Effector CD8-positive, alpha-beta T cell (primary cell): ENCODE measurements around the gene HKDC1.
"Not testable (repeated sequence)": the region's sequence is repeated elsewhere in the genome, so short reads cannot be mapped to it uniquely, and the experiment has no call there.

Experiments
- DNase-seq: peaks from one replicate; lab custom pipeline; 2025; lab: John Stamatoyannopoulos, UW

HKDC1 gene

DNA sequence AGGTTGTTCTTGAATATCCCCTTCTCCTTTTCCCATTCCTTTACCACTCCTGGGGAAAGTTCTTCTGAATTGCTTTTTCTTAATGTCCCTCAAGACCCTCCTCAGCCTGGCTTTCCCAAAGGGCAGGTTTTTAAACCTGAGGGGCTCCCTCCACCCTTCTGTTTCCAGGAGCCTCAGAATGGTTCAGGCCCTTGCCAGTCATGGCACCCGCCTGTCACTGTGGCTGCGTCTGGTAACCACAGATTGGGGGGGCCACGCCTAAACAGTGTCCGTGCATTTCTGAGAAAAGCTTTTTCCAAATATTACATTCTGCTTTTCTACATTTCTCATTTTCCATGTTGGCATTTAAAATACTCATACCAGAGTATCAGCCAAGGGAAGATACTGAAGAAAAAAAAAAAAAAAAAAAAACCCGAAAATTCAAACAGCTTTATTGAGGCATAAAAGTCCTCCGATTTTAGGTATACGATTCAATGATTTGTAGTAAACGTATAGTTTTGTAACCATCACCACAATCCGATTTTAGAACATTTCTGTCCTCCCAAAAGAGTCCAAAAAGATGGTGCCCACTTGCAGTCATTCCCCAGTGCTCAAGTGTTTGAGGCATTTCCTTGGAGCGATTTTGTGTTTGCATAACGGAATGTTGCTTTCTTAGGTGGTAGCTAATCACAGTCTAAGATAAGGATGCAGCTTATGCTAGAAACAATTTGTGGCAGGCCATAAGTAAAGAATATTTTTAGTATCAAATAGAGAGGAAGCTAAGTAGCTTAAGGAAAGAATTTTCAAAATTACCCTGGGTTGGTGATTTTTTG, 22.1 kb downstream of the HKDC1 start:
- DNase-seq, result no peak

DNA sequence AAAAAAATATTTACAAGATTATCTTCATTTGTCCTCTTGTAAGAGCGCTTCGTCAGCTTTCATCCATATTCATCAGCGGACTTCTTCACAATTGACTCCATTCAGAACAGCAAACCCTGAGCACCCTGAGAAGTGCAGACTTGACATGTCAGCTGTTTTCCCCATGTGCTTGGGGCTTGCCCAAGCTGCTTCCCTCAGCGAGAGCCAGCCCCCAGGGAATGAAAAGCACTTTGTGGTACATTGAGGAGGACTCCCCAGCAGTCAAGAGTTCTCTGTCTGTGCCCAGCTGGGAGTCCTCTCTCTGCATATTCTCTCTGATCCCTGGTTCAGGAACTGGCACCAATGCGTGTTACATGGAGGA, 22.7 kb downstream of the HKDC1 start:
- no peak for DNase-seq

DNA sequence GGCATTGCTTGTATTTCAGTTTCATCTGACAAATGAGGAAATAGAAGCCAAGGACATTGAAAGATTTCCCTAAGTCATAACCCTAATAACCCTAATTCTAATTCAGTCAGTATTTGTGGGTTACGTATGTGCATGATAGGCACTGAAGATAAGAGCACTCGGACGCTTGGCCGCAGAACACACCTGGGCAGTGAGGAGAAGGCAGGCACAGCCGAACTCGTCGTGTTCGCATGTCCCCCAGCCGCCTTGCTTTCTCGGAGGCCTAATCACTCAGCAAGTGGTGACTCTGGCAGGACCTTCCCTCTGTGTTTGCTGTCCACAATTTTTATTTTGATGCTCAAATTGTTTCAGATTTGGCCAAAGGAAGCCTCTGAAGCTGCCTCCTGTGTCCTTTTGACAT, 23.7 kb downstream of the HKDC1 start:
- no peak for DNase-seq

DNA sequence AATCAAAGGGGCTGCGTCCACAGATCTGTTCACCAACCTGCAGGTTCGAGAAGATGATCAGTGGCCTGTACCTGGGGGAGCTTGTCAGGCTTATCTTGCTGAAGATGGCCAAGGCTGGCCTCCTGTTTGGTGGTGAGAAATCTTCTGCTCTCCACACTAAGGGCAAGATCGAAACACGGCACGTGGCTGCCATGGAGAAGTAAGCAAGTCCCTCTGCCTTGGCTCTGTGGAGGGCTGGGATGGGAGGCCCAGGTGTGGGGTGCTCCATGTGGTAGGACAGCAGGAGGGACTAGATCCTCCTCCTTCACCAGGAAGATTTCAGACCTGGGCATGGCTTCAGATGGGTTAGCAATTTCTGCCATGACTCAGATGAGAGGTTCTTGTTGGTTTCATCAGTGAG, 25.9 kb downstream of the HKDC1 start:
- no peak for DNase-seq

DNA sequence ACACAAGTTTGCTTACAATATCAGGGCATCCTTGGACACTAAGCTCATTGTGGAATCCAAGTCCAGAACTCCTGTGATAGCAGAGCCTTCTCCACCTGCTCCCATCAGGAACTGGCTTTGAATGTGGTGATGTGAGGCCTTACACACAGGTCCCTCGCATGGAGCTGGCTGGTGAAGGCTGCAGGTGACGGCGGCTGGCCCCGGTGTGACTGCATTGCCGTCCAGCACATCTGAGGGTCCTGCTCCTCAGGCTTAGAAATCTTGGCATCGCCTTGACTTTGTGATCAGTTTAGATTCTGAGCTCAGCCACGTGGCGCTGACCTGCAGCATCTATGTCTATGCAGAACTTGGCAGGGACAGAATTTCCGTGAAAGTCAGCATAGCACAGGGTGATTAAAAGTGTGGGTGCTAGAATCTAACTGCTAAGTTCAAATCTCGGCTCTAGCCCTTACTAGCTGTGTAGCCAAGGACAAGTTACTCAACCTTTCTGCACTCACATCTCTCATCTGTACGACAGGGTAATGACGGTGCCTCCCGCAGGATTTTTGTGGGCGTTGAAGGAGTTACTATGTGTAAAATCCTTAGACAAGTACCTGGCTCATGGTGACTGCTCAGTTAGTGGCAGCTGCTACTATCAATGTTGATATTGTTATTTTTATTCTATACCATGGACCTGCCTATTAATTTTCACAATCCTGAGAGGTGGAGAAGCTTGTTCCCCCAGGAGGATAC, 26.6 kb downstream of the HKDC1 start:
- DNase-seq, result no peak

DNA sequence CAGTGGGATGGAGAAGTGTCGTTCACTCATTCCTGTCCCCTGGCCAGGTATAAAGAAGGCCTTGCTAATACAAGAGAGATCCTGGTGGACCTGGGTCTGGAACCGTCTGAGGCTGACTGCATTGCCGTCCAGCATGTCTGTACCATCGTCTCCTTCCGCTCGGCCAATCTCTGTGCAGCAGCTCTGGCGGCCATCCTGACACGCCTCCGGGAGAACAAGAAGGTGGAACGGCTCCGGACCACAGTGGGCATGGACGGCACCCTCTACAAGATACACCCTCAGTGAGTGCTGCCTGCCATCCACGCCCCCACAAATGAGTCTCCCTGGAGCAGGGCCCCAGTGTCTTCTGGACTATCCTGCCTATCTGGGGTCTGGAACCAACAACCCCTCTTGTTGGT, 27.2 kb downstream of the HKDC1 start:
- no peak for DNase-seq

DNA sequence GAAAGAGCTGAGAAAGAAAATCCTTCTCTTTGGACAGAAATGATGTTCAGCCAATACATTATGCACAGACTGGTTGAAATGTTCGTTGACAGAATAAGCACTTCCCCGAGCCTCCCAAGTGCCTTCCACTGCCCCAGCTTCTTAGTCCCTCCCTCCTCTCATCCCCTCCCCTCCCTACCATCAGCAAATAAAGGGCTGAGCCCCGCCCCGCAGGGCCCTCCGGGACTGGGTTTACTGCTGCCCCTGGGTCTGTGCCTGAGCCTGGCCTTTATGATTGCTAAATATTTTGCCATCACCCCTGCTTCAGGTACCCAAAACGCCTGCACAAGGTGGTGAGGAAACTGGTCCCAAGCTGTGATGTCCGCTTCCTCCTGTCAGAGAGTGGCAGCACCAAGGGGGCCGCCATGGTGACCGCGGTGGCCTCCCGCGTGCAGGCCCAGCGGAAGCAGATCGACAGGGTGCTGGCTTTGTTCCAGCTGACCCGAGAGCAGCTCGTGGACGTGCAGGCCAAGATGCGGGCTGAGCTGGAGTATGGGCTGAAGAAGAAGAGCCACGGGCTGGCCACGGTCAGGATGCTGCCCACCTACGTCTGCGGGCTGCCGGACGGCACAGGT, 28.1 kb downstream of the HKDC1 start:
- no peak for DNase-seq

DNA sequence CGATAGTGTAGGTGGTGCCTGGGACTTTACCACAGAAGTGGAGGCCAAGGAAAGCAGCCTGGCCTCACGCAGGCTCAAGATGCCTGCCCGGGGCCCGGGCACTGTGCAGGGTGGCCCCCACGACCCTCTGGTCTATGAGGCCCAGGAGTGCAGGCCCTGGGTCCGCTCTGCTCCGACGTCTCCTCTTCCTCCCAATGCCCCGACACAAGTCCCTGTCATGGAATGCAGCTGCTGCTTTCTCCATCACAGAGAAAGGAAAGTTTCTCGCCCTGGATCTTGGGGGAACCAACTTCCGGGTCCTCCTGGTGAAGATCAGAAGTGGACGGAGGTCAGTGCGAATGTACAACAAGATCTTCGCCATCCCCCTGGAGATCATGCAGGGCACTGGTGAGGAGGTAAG, 29.9 kb downstream of the HKDC1 start:
- no peak for DNase-seq

DNA sequence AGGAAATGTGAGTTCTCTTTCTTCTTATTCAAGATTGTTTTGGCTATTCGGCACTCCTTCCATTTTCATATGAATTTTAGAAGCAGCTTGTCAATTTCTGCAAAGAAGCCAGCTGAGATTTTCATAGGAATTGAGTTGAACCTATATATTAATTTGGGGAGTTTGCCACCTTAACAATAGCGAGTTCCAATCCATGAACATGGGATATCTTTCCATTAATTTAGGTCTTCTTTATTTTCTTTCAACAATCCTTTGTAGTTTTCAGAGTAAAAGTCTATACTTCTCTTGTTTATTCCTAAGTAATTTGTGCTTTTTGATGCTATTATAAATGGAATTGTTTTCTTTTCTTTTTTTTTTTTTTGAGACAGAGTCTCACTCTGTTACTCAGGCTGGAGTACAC, 31.3 kb downstream of the HKDC1 start:
- not testable (repeated sequence) for DNase-seq

DNA sequence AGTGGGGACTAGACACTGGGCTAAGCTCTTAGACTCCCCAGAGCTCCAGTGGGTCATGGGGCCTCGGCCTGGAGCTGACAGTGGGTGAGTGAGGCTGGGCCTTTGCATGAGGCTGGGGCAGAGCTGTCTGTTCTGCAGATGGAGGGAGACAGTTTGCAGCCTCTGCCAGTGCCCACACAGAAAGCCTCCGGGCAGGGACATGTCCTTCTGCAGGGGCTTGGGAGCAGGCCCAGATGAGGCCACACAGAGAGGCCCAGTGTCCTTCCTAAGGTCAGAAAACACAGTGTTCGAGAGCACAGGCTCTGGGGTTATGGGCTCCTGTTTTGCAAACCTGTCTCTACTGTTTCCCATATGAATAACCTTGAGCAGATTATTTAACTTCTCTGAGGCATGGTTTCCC, 33.0 kb downstream of the HKDC1 start:
- DNase-seq, result no peak

DNA sequence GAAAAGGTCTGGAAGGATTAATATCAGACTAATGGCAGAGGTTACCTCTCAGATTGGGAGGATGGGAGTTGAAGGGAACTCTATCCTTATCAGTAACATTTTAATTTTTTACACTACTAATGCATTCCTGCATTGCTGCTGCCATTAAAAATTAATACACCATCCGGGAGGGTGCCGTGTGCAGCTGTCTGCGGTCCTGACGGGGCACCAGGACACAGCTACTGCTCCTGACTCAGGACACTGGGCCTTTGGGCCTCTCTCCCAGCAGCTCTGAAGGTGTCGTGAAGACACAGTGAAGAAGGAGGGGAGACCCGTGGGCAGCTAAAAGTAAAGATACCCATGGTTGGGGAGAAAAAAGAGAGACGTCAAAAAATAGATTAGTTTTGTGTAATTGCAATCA, 34.7 kb downstream of the HKDC1 start:
- DNase-seq, result no peak

DNA sequence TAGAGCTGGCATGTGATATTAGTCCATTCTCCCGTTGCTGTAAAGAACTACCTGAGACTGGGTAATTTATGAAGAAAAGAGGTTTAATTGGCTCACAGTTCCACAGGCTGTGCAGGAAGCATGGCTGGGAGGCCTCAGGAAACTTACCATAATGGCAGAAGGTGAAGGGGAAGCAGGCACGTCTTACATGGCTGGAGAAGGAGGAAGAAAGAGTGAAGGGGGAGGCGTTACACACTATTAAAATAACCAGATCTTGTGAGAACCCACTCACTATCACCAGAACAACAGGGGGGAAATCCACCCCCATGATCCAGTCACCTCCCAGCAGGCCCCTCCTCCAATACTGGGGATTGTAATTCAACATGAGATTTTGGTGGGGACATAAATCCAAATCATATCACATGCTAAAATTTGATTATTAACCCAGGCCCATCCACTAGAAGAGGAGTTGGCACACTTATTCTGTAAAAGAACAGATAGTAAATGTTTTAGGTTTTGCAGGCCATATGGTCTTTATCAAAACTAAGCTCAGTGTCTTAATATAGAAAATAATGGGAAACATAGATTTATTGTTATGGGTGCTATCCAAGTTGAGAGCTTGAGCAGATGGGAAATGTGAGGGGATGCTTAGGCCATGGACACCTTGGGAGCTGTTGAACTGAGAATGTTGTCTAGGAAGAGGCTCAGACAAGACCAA, 39.6 kb downstream of the HKDC1 start:
- DNase-seq, result no peak

DNA sequence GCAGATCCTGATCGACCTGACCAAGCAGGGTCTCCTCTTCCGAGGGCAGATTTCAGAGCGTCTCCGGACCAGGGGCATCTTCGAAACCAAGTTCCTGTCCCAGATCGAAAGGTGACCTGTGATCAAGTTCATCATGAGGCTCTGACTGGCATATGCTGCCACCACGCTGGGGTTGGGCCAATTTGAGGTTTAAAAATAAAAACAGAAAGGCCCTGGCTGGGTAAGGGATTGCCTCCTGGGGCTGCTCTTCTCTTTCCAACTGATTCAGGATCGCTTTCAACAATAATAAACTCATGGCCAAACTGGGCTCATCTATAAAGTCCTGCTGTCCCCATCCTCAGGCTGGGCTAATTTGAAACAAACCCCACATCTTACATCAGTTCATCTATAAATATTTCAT, 41.1 kb downstream of the HKDC1 start:
- DNase-seq, result no peak

DNA sequence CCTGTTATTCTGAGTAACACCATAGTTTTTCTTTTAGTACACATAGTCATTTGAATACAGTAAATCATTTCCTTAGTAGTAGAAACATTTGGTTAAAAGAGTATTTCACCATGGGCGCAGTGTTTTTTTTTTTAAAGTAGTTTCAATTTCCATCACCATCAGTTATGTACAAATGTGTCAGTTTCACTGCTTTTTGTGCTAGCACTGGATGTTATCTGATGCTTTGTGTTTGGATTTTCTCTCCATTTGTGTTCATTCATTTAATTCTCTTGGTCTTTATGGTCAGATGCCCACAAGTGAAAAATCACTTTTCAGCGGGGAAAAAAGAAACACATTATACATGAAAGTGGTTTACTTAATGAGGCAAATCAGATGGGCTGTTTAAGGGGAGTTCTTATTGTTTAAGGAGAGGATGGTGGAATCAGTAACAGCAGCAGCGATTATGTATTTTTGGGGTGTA, 42.2 kb downstream of the HKDC1 start:
- no peak for DNase-seq

DNA sequence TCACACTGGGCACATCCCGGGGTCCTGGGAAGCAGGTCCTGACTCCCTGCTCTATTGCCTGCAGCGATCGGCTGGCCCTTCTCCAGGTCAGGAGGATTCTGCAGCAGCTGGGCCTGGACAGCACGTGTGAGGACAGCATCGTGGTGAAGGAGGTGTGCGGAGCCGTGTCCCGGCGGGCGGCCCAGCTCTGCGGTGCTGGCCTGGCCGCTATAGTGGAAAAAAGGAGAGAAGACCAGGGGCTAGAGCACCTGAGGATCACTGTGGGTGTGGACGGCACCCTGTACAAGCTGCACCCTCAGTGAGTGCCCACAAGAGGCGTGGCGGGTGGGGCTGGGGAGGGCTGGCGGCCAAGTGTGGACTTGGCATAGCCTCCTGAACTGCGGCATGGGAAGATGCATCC, 45.4 kb downstream of the HKDC1 start:
- no peak for DNase-seq

DNA sequence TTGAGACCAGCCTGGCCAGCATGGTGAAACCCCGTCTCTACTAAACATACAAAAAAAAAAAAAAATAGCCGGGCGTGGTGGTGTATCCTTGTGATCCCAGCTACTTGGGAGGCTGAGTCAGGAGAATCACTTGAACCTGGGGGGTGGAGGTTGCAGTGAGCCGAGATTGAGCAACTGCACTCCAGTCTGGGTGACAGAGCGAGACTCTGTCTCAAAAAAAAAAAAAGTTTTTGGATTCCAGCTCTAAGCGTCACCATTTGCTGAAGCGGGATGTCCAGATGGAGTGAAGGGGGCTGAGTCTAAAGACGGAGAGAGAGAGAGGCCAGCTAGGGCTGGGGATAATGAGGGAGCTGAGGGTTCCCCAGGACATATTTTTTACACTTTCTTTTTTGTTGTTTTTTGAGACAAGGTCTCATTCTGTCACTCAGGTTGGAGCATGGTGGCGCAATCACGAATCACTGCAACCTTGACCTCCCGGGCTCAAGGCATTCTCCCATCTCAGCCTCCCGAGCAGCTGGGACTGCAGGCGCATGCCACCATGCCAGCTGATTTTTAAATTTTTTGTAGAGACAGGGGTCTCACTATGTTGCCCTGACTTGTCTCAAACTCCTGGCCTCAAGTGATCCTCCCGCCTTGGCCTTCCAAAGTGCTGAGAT, 48.8 kb downstream of the HKDC1 start:
- no peak for DNase-seq

DNA sequence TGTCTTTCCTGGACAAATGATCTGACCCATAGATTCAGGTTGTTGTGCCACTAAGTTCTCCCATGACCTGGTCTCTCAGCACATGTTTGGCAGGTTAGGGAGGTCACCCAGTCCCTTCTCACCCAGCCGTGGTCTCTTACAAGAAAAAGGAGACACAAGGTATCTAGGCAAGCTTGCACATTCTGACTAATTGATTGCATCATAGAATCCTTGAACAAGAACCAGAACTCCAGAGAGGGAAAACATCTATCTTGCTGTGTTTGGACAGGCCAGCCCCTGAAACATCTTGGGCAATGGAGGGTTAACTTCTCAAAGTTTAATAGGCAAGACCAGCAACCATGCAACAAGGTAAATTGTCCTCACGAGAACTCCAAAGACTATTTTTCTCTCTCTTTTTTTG, 49.6 kb downstream of the HKDC1 start:
- no peak for DNase-seq

DNA sequence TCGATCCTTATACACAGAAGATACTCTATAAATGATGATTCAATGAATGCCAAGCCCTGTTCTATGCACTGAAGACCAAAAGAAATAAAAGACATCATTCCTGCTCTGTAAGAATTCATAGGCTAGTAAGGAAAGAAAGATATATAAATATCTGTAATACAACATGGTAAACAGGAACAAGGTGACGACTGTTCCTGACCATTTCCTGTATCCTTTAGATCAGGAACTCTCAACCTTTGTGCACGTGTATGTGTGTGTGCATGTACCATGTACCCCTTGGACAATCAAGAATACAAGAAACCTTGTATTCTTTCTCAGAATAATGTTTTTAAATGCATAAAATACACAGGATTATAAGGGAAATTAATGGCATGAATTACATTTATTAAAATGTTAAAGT, 50.9 kb downstream of the HKDC1 start:
- no peak for DNase-seq

DNA sequence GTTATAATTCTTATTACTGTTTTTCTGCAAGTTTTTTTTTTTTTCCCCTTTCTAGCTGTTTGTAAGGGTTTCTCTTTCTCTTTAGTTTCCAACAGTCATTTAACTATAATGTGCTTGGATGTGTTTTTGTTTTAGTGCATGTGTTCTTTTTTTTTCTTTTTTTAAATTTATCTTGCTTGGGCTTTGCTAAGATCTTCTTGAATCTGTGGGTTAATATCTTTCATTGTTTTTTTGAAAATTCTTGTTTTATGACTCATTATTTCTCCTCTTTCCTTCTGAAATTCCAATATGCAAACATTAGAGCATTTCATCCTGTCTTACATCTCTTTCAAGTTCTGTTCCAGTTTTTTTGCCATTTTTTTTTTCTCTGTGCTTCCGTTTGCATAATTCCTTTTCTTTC, 52.5 kb downstream of the HKDC1 start:
- no peak for DNase-seq

DNA sequence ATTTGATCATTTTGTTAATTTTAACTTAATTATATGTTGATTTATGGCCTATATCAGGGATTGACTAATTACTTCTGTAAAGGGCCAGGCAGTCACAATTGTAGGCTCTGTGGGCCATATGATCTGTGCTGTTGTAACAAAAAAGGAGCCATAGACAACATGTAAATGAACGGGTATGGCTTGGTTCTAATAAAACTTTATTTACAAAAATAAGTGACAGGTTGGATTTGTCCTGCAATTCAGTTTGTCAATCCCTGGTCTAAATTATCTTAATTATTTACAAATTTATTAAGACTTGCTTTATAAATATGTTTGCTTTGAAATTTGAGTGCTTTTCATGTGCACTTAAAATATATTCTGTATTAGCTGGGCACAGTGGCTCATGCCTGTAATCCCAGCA, 55.3 kb downstream of the HKDC1 start:
- DNase-seq, result no peak

DNA sequence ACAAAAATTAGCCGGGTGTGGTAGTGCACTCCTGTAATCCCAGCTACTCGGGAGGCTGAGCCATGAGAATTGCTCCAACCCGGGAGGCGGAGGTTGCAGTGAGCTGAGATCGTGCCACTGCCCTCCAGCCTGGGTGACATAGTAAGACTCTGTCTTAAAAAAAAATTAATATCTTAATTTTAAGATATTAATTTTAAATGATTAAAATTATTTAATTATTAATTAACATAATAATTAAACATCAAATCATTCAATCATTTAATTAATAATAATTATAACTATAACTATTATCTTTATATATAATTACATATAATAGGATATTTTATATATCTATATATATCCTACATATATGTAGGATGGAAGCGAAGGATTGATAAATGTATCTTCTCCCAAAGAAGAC, 56.4 kb downstream of the HKDC1 start:
- DNase-seq, result no peak

DNA sequence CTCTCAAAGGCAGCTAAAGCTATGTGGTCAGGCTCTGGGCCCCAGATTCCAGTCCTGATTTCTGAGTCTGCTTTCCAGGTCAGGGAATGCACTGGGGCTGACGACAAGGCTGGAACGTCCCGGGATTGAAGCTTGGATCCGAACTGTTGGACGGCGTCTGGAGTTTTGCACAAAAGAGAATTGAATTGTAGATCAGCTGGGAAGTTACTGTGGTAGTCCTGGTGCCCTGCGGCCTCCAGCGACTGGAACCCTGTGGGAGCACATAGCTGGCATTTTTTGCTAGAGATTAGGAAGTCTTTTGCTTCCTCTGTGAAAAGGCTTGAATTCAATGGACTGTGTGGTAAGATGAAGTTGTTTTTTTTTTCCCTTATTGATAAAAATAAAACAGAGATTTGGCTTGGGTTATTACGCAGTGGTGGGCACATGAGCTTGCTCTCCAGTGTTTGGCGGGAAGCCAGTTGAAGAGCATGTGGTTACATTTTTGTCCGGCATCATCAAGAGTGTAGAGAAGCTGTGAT, 58.4 kb downstream of the HKDC1 start, which contains the start of gene HK1:
Gene HK1, plus strand, starts transcription at position 51 of the 518 bp plus-strand sequence.
- DNase-seq, result no peak
